Fibroblast of skin of right quadriceps (primary cell): ENCODE measurements around the gene H2AZ2.
"Not testable (repeated sequence)": the region's sequence is repeated elsewhere in the genome, so short reads cannot be mapped to it uniquely, and the experiment has no call there.

Source experiments
- DNase-seq: peaks from one replicate; pipeline ENCODE4 v3.0.0-alpha.2; 2013

Gene H2AZ2

DNA sequence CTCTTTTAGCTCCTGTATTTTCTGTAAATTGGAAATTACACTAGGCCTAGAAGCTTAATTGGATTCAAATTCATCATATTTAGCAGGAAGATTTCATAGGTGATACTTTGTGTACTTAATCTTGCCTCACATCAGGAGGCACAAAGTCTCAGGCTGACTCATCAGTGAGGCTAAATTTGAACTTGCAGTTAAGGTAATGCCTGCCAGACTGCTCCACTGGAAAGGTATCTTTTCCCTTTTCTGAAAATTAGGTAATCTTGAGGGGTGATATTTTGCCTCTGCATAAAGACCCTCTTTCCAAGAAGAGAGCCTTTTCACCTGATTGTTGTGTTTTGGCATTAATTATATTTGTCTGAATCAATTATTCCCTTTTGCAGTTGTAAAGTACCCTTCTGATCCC lies 36.8 kb downstream of the H2AZ2 start:
- no peak for DNase-seq

DNA sequence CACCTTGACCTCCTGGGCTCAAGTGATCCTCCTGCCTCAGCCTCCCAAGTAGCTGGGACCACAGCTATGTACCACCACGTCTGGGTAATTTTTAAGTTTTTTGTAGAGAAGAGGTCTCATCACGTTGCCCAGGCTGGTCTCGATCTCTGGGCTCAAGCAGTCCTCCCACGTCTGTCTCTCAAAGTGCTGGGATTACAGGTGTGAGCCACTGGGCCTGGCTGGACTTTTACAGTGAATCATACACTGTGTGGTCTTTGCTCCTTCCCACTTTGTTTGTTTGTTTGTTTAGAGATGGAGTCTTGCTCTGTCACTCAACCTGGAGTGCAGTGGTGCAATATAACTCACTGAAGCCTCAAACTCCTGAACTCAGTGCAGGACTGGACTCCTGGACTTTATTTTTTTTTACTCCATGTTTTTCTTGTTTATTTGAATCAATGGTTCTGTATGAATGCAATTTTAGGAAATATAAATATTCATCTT lies 38.9 kb downstream of the H2AZ2 start:
- DNase-seq, result no peak

DNA sequence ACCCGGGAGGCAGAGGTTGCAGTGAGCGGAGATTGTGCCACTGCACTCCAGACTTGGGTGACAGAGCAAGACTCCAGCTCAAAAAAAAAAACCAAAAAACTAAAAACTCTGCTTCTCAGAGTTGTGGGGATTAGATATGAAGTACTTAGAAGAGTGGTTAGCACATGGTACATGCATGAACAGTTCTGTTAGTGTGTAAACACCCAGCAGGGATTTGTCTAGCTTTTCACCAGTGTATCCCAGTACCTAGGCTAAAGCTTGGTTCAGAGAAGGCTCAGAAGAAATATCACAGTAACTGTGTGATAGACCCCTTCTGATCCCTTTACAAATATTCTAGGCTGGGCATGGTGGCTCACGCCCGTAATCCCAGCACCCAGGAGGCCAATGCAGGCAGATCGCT lies 41.9 kb downstream of the H2AZ2 start:
- no peak for DNase-seq

DNA sequence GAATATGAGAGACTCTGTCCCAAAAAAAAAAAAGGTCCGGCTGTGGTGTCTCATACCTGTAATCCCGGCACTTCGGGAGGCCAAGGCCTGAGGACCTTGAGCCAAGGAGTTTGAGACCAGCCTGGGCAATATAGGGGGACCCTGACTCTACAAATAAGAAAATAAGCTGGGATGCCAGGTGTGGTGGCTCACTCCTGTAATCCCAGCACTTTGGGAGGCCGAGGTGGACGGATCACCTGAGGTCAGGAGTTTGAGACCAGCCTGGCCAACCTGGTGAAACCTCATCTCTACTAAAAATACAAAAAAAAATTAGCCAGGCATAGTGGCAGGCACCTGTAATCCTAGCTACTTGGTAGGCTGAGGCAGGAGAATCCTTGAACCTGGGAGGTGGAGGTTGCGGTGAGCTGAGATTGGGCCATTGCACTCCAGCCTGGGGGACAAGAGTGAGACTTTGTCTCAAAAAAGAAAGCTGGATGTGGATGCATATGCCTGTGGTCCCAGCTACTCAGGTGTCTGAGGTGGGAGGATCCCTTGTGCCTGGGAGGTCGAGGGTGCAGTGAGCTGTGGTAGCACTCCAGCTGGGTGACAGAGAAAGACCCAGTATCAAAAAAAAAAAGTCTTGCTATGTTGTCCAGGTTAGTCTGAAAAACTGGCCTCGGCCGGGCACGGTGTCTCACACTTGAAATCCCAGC lies 43.9 kb downstream of the H2AZ2 start:
- not testable (repeated sequence) for DNase-seq

DNA sequence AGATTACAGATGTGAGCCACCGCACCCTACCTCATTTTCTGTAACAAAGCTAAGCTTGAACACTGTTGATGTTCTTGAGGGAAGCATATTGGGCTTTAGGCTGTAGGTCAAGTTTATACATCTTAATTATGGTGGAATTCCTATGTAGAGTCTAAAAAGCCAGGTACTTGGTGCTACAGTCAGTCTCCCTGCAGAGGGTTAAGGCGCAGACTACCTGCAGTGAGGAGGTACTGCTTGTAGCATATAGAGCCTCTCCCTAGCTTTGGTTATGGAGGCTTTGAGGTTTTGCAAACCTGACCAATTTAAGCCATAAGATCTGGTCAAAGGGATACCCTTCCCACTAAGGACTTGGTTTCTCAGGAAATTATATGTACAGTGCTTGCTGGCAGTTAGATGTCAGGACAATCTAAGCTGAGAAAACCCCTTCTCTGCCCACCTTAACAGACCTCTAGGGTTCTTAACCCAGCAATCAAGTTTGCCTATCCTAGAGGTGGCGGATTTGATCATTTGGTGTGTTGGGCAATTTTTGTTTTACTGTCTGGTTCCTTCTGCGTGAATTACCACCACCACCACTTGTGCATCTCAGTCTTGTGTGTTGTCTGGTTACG lies 45.4 kb downstream of the H2AZ2 start:
- no peak for DNase-seq

DNA sequence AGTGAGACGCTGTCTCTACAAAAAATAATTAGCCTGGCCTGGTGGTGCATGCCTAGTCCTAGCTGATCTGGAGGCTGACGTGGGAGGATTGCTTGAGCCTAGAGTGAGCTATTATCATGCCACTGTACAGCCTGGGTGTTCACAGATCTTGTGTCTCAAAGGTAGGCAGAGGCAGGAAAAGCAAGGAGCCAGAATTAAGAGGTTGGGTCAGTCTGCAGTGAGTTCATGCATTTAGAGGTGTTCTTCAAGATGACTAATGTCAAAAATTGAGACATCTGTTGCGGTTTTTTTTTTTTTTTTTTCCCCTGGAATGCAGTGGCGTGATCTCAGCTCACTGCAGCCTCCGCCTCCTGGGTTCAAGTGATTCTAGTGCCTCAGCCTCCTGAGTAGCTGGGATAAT lies 46.0 kb downstream of the H2AZ2 start:
- peak; percentile 53 for DNase-seq

DNA sequence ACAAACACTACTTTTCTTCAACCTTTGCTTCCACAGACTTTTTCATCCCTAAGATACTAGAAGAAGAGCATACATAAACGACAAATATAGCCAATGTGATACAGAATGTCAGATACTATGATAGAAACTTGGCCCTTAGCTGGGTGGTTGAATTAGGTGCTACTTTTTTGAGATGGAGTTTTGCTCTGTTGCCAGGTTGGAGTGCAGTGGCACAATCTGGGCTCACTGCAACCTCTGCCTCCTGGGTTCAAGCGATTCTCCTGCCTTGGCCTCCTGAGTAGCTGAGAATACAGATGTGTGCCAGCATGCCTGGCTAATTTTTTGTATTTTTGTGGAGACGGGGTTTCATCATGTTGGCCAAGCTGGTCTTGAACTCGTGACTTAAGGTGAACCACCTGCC lies 47.9 kb downstream of the H2AZ2 start:
- no peak for DNase-seq

DNA sequence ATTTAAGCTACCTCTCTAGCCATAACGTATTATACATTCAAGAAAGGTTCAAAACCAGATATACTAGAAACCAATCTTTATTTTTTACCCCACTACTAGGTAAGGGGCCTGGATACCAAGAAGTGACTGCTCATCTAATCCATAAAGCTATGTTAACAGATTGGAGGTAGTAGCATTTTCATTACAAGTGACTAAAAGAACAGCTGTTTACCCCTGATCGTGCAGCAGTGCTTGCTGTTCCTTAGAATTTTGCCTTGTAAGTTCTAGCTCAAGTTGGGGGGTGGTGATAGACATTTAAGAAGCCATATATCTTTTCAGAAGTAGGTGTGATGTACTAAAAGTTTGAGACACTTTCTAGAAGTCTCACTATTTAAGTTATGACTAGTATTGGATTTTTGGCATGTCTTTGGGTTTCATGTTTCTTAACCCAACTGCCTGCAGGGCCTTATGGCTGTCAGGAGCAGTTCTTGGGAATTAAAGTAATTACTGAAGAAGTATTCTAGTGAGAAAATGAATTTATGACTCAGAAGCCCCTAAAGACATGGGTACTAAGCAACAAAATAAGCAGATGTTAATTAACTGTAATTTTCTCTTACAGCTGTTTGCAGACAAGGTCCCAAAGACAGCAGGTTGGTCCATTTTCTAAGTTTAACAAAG lies 49.1 kb downstream of the H2AZ2 start:
- DNase-seq, result peak; percentile 30

DNA sequence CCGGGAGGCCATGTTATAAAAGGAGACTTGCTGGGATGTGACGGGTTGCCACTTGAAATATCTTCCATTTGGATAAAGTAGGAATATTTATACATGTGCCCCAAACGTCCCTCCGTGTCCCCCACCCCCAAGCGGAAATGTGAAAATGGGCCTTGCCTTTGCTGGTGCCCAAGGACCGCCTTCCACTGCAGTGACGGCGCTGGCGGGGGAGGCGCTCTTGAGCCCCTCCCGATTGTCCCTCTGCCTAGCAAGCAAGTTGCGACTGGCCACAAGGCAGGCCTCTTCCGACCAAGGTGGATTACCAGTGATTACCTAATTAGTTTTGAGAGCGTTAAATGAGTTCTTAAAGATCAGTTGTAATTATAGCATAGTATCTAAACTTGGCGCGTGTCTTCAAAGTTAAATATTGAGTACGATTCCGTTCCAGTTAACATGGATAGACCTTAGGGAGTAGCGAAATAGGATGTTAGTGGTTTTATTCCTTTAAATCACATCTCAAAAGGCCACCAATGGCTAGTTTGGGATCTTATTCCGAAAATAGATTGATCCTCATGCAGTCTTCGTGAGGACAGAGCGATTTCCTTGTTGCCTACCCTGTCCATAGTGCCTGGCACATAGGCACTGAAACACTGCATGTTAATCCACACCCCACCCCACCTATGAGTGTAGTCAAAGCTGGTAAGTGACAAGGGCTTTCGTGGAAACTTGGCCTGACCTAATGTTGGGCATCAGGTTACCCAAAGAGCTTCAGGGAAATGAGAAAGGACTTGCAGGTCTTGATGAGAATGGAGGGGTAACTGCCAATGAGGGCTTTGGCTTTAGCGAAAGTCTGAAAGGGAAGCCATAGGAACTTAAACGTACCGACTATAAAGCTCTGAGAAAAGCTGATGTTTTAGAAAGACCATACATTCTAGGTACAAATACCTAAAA lies 50.3 kb downstream of the H2AZ2 start:
- peak; percentile 87 for DNase-seq

DNA sequence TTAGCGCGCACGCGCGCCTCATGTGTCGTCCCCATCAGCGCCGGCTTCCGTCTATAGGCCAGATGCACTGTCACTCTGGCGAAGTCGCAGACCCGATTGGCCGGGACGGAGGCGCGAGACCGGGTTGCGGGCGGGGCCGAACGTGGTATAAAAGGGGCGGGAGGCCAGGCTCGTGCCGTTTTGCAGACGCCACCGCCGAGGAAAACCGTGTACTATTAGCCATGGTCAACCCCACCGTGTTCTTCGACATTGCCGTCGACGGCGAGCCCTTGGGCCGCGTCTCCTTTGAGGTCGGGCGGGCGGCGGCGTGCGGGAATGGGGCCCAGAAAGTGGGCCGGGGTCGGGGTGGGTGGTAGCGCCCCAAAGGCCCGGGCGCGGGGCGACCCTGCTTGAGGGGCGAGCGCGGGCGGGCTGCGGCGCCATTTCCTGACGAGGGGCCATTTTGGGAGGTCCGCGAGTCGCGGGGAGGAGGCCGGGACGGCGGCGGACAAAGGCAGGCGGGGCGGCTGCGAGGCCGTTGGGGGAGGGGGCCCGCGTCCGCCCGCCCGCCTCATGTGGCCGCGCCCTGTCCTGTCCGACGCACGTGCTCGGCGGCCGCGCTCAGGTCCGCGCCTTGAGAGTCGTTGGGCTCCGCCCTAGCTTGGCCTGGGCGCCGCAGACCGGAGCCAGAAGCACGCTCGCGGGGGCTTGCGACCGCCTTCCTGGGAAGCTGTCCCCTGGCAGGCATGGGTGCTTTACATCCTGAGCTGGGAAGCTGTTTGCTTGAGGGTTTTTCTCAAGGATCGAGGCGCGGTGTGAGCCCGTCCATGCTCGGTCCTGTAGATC lies 51.2 kb downstream of the H2AZ2 start, which contains the start of gene PPIA:
Gene PPIA, plus strand, starts transcription at position 178 of the 825 bp plus-strand sequence. Its CDS starts 44 bp downstream, at position 222.
- DNase-seq, result peak; percentile 99

DNA sequence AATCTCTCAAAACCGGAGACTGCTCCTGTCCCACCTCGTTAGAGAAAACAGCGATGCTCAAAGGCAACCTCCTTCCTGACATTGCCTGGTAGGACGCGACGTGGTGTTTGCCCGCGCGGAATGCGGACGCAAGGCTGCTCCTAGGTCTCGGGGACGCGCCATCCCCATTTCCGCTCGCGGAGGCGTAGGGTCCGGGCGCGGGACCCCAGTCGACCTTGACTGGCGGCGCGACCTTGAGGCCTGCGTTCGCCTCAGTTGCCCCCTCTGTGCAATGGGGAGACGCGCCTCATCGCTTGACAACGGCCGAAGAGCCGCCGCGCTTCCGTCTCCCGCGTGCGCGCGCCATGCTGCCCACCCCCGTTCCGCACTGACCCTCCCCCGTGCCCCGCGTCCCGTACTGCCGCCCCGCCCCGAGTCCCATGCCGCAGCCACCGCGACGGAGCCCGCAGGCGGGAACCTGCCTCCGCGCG lies 51.8 kb downstream of the H2AZ2 start:
- no peak for DNase-seq

DNA sequence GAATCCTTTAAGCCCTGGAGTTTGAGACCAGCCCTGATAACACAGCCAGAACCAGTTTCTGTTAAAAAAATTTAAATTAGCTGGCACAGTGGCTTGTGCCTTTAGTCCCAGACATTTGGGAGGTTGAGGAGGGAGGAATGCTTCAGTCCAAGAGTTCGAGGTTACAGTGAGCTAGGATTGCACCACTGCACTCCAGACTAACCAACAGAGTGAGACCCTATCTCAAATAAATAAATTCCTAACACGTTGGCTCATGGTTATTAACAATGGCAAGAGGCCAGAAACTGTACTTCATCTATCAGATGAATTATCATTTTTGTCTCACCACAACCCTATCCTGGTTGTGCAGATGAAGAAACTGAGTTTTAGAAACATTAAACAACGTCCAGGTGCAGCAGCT lies 53.6 kb downstream of the H2AZ2 start:
- peak; percentile 56 for DNase-seq

DNA sequence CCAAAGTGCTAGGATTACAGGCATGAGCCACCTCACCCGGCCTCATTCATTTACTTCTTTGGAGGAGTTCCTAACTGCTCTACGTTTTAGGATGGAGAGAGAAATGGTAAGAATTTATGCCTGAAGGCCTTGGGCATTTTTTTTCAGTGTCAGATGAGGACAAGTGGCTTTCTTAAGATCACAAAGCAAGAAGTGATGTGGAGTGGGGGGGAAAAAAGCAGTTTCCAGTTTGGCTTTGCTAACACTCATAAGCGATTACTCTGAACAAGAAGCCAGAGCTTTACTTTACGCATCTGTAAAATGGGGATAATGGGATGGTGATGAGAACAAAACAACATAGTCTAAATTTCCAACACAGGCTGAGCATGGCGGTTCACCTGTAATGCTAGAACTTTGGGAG lies 54.0 kb downstream of the H2AZ2 start:
- DNase-seq, result peak; percentile 31

DNA sequence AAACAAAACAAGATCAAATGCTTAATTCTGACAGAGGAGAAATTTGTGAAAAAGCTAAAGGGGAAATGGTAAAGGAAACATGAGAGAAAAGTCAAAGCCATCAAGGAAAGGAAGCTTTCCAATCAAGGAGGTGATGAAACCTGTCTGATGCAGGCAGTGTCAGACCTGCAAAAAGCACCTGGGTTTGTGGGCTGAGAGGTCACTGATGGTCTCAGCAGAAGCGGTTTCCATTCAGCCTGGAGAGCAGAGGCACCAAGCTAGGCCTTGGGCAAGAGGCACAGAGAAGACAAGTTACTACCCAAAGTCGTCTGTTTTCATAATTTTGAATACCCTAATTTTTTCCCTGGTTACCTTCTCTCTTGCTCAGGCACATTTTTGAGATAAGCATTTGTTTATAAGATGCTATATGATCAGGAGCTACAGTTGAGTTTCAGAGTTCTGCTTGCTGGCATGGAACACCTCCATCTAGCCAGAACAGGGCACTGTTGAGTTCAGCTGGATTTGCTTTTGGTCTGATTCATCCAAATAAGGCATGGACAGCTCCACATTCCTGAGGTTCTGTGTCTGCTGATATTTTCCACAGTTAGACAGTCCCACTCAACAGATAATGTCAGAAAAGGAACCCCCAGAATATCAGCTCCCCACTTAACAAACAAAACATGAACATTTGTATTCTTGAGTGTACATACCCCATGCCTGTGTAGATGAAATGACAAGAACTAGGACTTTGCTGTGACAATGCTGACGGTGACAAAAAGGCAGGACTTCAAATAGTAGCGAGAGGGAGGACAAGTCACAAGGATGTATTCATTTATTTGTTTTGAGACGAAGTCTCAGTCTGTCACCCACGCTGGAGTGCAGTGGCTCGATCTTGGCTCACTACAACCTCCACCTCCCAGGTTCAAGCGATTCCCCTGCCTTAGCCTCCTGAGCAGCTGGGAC lies 56.3 kb downstream of the H2AZ2 start:
- peak; percentile 63 for DNase-seq

DNA sequence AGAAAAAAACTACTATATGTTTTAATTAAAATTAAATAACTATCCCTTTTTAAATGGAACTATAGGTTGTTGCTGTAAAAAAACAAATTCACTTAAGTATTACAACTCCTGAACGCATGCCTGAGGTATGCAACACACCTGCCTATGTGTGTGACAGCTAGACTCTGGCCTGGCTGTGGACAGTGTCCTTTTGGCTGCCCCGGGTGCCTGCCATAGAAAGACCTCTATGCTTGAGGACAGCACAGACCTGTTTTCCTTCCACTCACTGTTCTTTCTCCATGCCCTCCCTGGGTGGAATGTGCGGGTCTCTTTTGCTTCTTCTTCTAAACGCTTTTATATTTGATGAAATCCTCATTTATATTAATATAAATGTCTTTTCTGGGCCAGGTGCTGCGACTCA lies 57.9 kb downstream of the H2AZ2 start:
- no peak for DNase-seq

DNA sequence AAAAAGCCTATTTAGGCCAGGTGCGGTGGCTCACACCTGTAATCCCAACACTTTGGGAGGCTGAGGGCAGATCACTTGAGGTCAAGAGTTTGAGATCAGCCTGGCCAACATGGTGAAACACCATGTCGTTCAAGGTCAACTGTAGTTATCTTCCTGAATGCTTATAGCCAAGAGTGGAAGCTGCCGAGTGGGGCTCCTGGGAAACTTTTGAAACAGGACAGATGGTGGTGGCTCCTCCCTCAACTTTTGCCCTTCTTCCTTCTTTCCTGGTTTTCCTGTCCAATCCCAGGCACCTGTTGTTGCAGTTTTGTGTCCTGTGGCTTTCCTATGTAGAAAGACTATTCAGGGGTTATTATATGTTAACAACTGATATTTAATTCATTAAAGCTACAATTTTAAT lies 60.1 kb downstream of the H2AZ2 start:
- no peak for DNase-seq

DNA sequence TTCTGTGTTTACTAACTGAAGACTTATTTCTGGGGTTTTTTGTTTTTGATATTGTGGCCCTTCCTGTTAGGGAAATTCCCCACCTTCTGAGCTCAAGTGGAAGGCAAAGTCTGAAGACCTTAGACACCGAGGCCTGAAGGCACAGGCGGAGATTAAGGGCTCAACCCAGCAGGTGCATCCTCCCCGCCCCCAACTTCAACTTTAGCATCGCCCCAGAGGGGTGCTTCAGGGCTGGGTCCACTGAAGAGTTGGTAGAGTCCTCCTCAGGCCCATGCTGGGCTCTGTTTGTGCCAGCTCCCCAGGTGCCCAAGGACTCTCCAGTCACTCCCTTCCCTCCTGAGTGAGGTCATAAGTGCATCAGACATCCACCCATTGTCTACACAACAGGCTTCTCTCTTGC lies 60.8 kb downstream of the H2AZ2 start:
- no peak for DNase-seq

DNA sequence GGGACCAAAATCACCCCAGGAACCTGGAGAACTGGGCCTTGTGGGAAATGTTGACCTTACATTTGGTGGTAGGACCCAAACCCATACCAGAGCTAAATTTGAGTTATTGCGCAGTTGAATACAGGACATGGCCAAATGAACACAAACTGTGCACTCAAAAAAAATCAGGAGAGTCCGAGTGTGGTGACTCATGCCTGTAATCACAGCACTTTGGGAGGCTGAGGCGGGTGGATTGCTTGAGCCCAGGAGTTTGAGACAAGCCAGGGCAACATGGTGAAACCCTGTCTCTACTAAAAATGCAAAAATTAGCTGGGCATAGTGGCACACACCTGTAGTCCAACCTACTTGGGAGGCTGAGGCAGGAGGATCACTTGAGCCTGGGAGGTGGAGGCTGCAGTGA lies 62.7 kb downstream of the H2AZ2 start:
- not testable (repeated sequence) for DNase-seq

DNA sequence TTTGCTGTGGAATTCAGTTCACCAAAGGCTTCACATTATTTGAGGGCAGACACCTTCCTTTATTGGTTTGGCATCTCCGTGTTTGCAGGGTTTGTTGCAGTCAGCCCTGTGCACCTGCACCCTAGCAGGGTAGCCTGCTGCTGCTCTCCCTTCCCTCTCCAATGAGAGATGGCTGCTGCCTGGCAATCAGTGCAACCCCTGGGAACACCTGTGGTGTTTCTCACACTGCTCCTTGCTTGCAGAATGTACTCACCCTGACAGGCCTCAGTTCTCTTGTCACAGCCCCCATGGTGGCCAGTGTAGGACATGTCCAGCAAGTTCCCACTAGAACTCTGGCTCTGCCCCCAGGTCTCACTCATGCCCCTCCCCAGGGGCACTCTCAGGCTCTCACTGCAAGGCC lies 63.5 kb downstream of the H2AZ2 start:
- no peak for DNase-seq

DNA sequence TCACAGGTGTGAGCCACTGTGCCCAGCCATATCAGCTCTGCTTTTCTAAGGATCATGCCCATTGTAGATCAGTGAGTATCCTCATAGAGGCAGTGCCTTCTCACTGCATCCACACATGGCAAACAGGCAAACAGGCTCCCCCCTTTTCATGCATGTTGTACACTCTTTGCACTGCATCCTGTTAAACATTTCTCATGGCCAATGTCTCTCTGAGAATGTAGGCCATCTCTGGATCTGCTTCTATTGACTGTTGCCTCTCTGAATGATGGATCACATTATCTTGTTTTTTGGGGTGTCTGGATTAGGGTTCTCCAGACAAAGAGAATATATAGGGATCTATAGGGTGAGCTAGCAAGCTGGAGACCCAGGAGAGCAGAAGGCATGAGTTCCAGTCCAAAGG lies 64.5 kb downstream of the H2AZ2 start:
- DNase-seq, result no peak

DNA sequence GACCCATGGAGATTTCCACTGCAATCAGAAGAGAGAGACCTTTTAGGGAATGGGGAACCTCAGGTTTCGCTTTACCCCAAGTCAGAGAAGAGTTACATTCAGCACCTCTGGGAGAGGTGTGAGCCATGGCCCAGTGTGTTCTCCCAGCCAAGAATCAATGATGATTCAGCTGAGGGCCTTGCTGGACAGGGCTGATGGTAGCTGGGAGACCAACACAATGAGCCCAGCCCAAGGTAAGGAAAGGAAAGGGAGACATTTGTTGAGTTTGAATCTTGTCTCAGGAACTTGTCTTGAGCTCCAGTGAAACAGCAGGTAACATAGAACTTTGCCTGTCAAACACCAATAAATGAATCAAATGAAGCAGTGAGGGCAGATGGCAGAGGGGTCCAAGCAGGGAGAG lies 65.4 kb downstream of the H2AZ2 start:
- DNase-seq, result no peak
